KMS-11 (cell line): Measurements from ENCODE around the gene OR8A1.

ENCODE experiments used
- H2AFZ ChIP-seq: fragments of 200-600 bp; sonication (generic); 2 replicates; pipeline ENCODE4 v1.6.1; 2016; ENCODE audit warnings: antibody characterized with exemption, mixed run types, low read depth
- H3K27ac ChIP-seq: fragments of 200-600 bp; sonication (generic); 2 replicates; pipeline ENCODE4 v1.6.1; 2016; ENCODE audit warnings: mild to moderate bottlenecking, mixed run types
- H3K27me3 ChIP-seq: fragments of 200-600 bp; sonication (generic); 2 replicates; pipeline ENCODE4 v1.6.1; 2017; ENCODE audit warnings: mild to moderate bottlenecking, low read depth, mixed run types, moderate library complexity; ENCODE audit not compliant: insufficient read depth
- H3K36me3 ChIP-seq: fragments of 200-600 bp; sonication (generic); 2 replicates; pipeline ENCODE4 v1.6.1; 2017; ENCODE audit warnings: mild to moderate bottlenecking, mixed run types; ENCODE audit not compliant: insufficient read depth
- H3K4me1 ChIP-seq: fragments of 200-600 bp; sonication (generic); 2 replicates; pipeline ENCODE4 v1.6.1; 2016; ENCODE audit warnings: mild to moderate bottlenecking, low read depth, mixed run types; ENCODE audit not compliant: poor library complexity, severe bottlenecking
- H3K4me2 ChIP-seq: fragments of 200-600 bp; sonication (generic); 2 replicates; pipeline ENCODE4 v1.7.0; 2016; ENCODE audit warnings: mild to moderate bottlenecking, mixed run types
- H3K4me3 ChIP-seq: fragments of 200-600 bp; sonication (generic); IDR thresholded peaks from 2 replicates; pipeline ENCODE4 v1.6.1; 2017; ENCODE audit warnings: low read depth, low read length, mixed read lengths; ENCODE audit not compliant: insufficient read depth
- H3K79me2 ChIP-seq: fragments of 200-600 bp; sonication (generic); 2 replicates; pipeline ENCODE4 v1.6.1; 2016; ENCODE audit warnings: low read depth, mixed run types; ENCODE audit not compliant: insufficient read depth
- H3K9ac ChIP-seq: fragments of 200-600 bp; sonication (generic); 2 replicates; pipeline ENCODE4 v1.6.1; 2016; ENCODE audit warnings: mild to moderate bottlenecking, mixed run types
- H4K20me1 ChIP-seq: fragments of 200-600 bp; sonication (generic); 2 replicates; pipeline ENCODE4 v1.6.1; 2016; ENCODE audit warnings: mild to moderate bottlenecking, mixed run types; ENCODE audit not compliant: insufficient read depth
- CTCF ChIP-seq: fragments of 200-600 bp; sonication (generic); conservative IDR thresholded peaks from 2 replicates; pipeline ENCODE4 v1.6.1; 2017; ENCODE audit warnings: low read depth, mild to moderate bottlenecking, antibody characterized with exemption, low read length, moderate library complexity, mixed read lengths

Gene OR8A1

GRCh38 chr11:124535552-124536232 is 34.1 kb upstream of the OR8A1 start:
- no peak overlapping the region for H3K4me3 ChIP-seq

GRCh38 chr11:124536520-124536919 is 33.3 kb upstream of the OR8A1 start:
- no peak overlapping the region for H3K4me2 ChIP-seq
- H2AFZ ChIP-seq: no peak overlapping the region
- H3K4me3 ChIP-seq: no peak overlapping the region
- no peak overlapping the region for H3K9ac ChIP-seq
- no peak for TF ChIP-seq CTCF
- H4K20me1 ChIP-seq: no peaks in the 10 kb centered on the region
- no peaks in the 10 kb centered on the region for H3K36me3 ChIP-seq
- H3K4me1 ChIP-seq: no peaks in the 10 kb centered on the region
- no peaks in the 10 kb centered on the region for H3K79me2 ChIP-seq
- no peak overlapping the region for H3K27ac ChIP-seq
- H3K27me3 ChIP-seq: no peaks in the 10 kb centered on the region

More at GRCh38 chr11:124535552-124536232, 34.1 kb upstream of the OR8A1 start:
- TF ChIP-seq CTCF: no peak
- no peaks in the 10 kb centered on the region for H3K27me3 ChIP-seq
- H3K4me2 ChIP-seq: no peak overlapping the region
- no peaks in the 10 kb centered on the region for H4K20me1 ChIP-seq
- H3K4me1 ChIP-seq: no peaks in the 10 kb centered on the region
- no peaks in the 10 kb centered on the region for H3K36me3 ChIP-seq
- H3K9ac ChIP-seq: no peak overlapping the region
- no peak overlapping the region for H3K27ac ChIP-seq
- no peaks in the 10 kb centered on the region for H3K79me2 ChIP-seq
- H2AFZ ChIP-seq: no peak overlapping the region

GRCh38 chr11:124538019-124538418 is 31.8 kb upstream of the OR8A1 start:
- Histone ChIP-seq H2AFZ (no peak overlapping the region), H3K4me2 (no peak overlapping the region), H3K27ac (no peak overlapping the region), H3K36me3 (no peaks in the 10 kb centered on the region), H3K4me3 (no peak overlapping the region), H3K4me1 (no peaks in the 10 kb centered on the region), H3K27me3 (no peaks in the 10 kb centered on the region), H3K9ac (no peak overlapping the region), H4K20me1 (no peaks in the 10 kb centered on the region), H3K79me2 (no peaks in the 10 kb centered on the region)
- TF ChIP-seq CTCF: no peak

- H3K27ac ChIP-seq: no peak overlapping the region
- no peak for TF ChIP-seq CTCF
- H3K4me2 ChIP-seq: no peak overlapping the region
Measured at GRCh38 chr11:124541204-124541603, 28.6 kb upstream of the OR8A1 start.

More at GRCh38 chr11:124541204-124541603, 28.6 kb upstream of the OR8A1 start:
- no peaks in the 10 kb centered on the region for H3K36me3 ChIP-seq
- no peak overlapping the region for H3K9ac ChIP-seq
- no peaks in the 10 kb centered on the region for H3K79me2 ChIP-seq
- no peak overlapping the region for H3K4me3 ChIP-seq
- H3K27me3 ChIP-seq: no peaks in the 10 kb centered on the region
- H2AFZ ChIP-seq: no peak overlapping the region
- no peaks in the 10 kb centered on the region for H4K20me1 ChIP-seq
- H3K4me1 ChIP-seq: no peaks in the 10 kb centered on the region
